Endothelial cell of umbilical vein (primary cell): ENCODE results near the gene CCDC34. TPM values are rescaled to one million over a fixed set of nuclear protein-coding genes. Genes with fewer than 3 reads are reported as not detected.

Source experiments
- BruUV-seq: library from RNA; stranded (reverse); fragments of 400-500 nt; replicated peaks from 2 replicates; lab custom pipeline; 2021; lab: Mats Ljungman, UMichigan
- CTCF ChIA-PET: fragments of 300-600, 350-600 bp; sonication (Branson Sonifier 250); formaldehyde crosslinking; loops from one replicate; lab custom pipeline; 2021; ENCODE audit warnings: antibody characterized with exemption, inconsistent platforms; lab: Charles Lee
- POLR2A ChIA-PET: fragments of 300-600, 350-600 bp; sonication (Branson Sonifier 250); formaldehyde crosslinking; loops from one replicate; lab custom pipeline; 2021; ENCODE audit warnings: antibody characterized with exemption, inconsistent platforms; lab: Charles Lee
- DNase-seq: peaks from one replicate; pipeline ENCODE4 v3.0.0-alpha.2; 2011; ENCODE audit warnings: low read depth, low spot score
- FAIRE-seq: peaks from 2 replicates; lab custom pipeline; 2011; peaks lifted over from hg19 to GRCh38; lab: Jason Lieb, UNC
- H2AFZ ChIP-seq: 2 replicates; pipeline ENCODE4 v1.6.0; 2012; ENCODE audit warnings: low read depth, low read length, control low read depth, inconsistent platforms
- H3K27ac ChIP-seq: 2 replicates; pipeline ENCODE4 v1.5.1; 2011; ENCODE audit warnings: low read depth, mild to moderate bottlenecking, control low read depth, low read length, moderate library complexity; ENCODE audit not compliant: insufficient read depth
- H3K27me3 ChIP-seq, 2 experiments: 2 replicates each; pipeline versions ENCODE4 v1.6.0 to v1.6.1; 2011; ENCODE audit warnings: low read length in 2 of 2, mixed read lengths in 1 of 2; ENCODE audit not compliant: control insufficient read depth in 2 of 2, insufficient read depth in 2 of 2
- H3K36me3 ChIP-seq, 2 experiments: 2 replicates in 1 of 2; 3 replicates in 1 of 2; pipeline ENCODE4 v1.5.1; 2011; ENCODE audit warnings: low read length in 2 of 2, mild to moderate bottlenecking in 1 of 2, moderate library complexity in 1 of 2; ENCODE audit not compliant: control insufficient read depth in 2 of 2, insufficient read depth in 2 of 2; ENCODE audit errors: extremely low read depth in 1 of 2
- H3K4me1 ChIP-seq: 3 replicates; pipeline ENCODE4 v1.5.1; 2011; ENCODE audit warnings: mild to moderate bottlenecking, low read length; ENCODE audit not compliant: control insufficient read depth, insufficient read depth; ENCODE audit errors: extremely low read depth
- H3K4me2 ChIP-seq: 2 replicates; pipeline ENCODE4 v1.6.1; 2011; ENCODE audit warnings: low read length, control low read depth, mixed read lengths; ENCODE audit not compliant: insufficient read depth
- H3K4me3 ChIP-seq, 3 experiments: fragments of 200-600 bp in 1 of 3; sonication (generic), shearing (Covaris generic) in 1 of 3; replicated peaks in 1 of 3; 2 replicates each; pipeline ENCODE4 v1.5.1; 2011 to 2016; ENCODE audit warnings: control low read depth in 3 of 3, low read length in 3 of 3, mild to moderate bottlenecking in 2 of 3, inconsistent platforms in 1 of 3, low read depth in 1 of 3, moderate library complexity in 1 of 3; ENCODE audit not compliant: insufficient read depth in 1 of 3
- H3K79me2 ChIP-seq: 2 replicates; pipeline ENCODE4 v1.6.0; 2012; ENCODE audit warnings: low read length, inconsistent platforms; ENCODE audit not compliant: control insufficient read depth, insufficient read depth
- H3K9ac ChIP-seq: replicated peaks from 2 replicates; pipeline ENCODE3; 2011; ENCODE audit warnings: low read length, control low read depth; ENCODE audit not compliant: insufficient read depth; ENCODE audit errors: extremely low read depth
- H3K9me1 ChIP-seq: replicated peaks from 3 replicates; pipeline ENCODE4 v1.6.0; 2011; ENCODE audit warnings: mild to moderate bottlenecking, low read length; ENCODE audit not compliant: control insufficient read depth, insufficient read depth; ENCODE audit errors: extremely low read depth
- H3K9me3 ChIP-seq: replicated peaks from 2 replicates; pipeline ENCODE4 v1.5.1; 2012; ENCODE audit warnings: low read length, inconsistent platforms; ENCODE audit not compliant: control insufficient read depth, insufficient read depth
- H4K20me1 ChIP-seq: replicated peaks from 2 replicates; pipeline ENCODE3; 2011; ENCODE audit warnings: mild to moderate bottlenecking, low read length; ENCODE audit not compliant: control insufficient read depth, insufficient read depth; ENCODE audit errors: extremely low read depth
- EZH2 ChIP-seq: IDR thresholded peaks from 2 replicates; pipeline ENCODE4 v1.6.1; 2012; ENCODE audit warnings: borderline replicate concordance, low read depth, mild to moderate bottlenecking, moderate library complexity, low read length, inconsistent platforms; ENCODE audit not compliant: severe bottlenecking
- FOS ChIP-seq: IDR thresholded peaks from 2 replicates; pipeline ENCODE4 v1.6.1; 2011; ENCODE audit warnings: mild to moderate bottlenecking, low read length, moderate library complexity, borderline replicate concordance; ENCODE audit not compliant: insufficient read depth
- GATA2 ChIP-seq: IDR thresholded peaks from 2 replicates; pipeline ENCODE4 v1.7.0; 2011; ENCODE audit warnings: low read depth, mild to moderate bottlenecking, moderate library complexity, mixed read lengths, low read length; ENCODE audit not compliant: insufficient read length, insufficient read depth
- JUN ChIP-seq: IDR thresholded peaks from 2 replicates; pipeline ENCODE4 v1.6.1; 2011; ENCODE audit warnings: borderline replicate concordance, low read depth; ENCODE audit not compliant: insufficient read length, insufficient read depth
- MAX ChIP-seq: IDR thresholded peaks from 2 replicates; pipeline ENCODE4 v1.6.1; 2011; ENCODE audit not compliant: insufficient read depth, insufficient read length
- MYC ChIP-seq: IDR thresholded peaks from one replicate; pipeline ENCODE4 v1.6.1; 2011; ENCODE audit warnings: mild to moderate bottlenecking, low read depth, low read length
- POLR2A ChIP-seq: IDR thresholded peaks from 2 replicates; pipeline ENCODE4 v1.6.1; 2012; ENCODE audit warnings: low read depth, mild to moderate bottlenecking, control low read depth, low read length
- POLR2AphosphoS5 ChIP-seq: IDR thresholded peaks from 2 replicates; pipeline ENCODE4 v1.6.1; 2012; ENCODE audit warnings: low read depth, mild to moderate bottlenecking, control low read depth, low read length, moderate library complexity; ENCODE audit not compliant: insufficient read depth
- dilution Hi-C: fragments of 300-500 bp; cut with MboI; formaldehyde crosslinking; loops from one replicate; pipeline ENCODE4 v1.15.0; 2019; ENCODE audit warnings: low sequenced_read_pairs; ENCODE audit not compliant: extremely low pct_ligation_motif_present
- intact Hi-C: fragments of 100-400 bp; cut with micrococcal nuclease; formaldehyde crosslinking; loops from one replicate; pipeline ENCODE4 v1.10.0; 2022
- polyA plus RNA-seq, 4 experiments: library from polyadenylated mRNA; depleted of rRNA in 3 of 4; stranded (reverse) in 3 of 4; unstranded in 1 of 4; fragments of >200 nt; gene quantifications; 2 replicates each; pipeline versions ENCODE4 v1.2.1 to v1.2.3, GENCODE V29; 2011 to 2012; ENCODE audit warnings: missing spikeins in 1 of 4
- total RNA-seq: library from RNA; stranded (reverse); gene quantifications from 2 replicates; pipeline ENCODE4 v1.2.3, GENCODE V29; 2021
- TF ChIP-seq, protein P1 (sequence below), 2 donors: IDR thresholded peaks; 1 replicate in 1 of 2; 2 replicates in 1 of 2; pipeline ENCODE4 v1.5.1; 2011; ENCODE audit warnings: low read length in 2 of 2, mild to moderate bottlenecking in 2 of 2, moderate library complexity in 2 of 2, control low read depth in 1 of 2, inconsistent platforms in 1 of 2, low read depth in 1 of 2; ENCODE audit not compliant: insufficient read depth in 1 of 2; ENCODE audit errors: extremely low read depth in 1 of 2

The CCDC34 gene
- total and polyA plus RNA-seq, 2 donors (not counting 3 experiments of a cell fraction or from before 2014, with no cell fraction given), result 2.3 to 11.4 TPM

DNA sequence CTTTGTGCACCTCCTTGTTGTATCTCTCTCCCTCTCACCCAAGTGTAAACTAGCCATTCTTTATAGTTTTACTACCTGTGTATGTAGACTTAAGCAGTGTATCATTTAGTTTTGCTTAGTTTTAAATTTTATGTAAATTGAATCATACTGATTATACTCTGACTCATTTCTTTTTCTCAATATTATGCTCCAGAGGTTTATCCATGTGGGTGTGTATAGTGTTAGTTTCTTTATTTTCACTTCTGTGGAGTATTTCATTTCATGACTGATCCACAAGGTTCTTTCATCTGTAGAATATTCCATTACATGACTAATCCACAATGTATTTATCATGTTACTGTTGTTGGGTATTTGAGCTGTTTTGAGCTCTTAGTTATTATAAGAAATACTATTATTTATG lies 62.0 kb downstream of the CCDC34 start:
- Histone ChIP-seq H3K9ac (no peak overlapping the region), H3K9me3 (no peaks in the 10 kb centered on the region), H3K4me3 (no peak overlapping the region), H3K27me3 (peaks cover 8 to 11% of the 10 kb centered on the region in 2 experiments), H3K27ac (no peak overlapping the region), H3K4me1 (no peaks in the 10 kb centered on the region), H3K4me2 (no peak overlapping the region), H2AFZ (no peak overlapping the region), H3K9me1 (peaks cover 2% of the 10 kb centered on the region), H3K36me3 (no peaks in the 10 kb centered on the region), H3K79me2 (no peaks in the 10 kb centered on the region), H4K20me1 (no peaks in the 10 kb centered on the region)
- no peak for FAIRE-seq
- no TSS peak for BruUV-seq
- no peak for DNase-seq
- dilution Hi-C loops (no loop called here), intact Hi-C loops (no loop called here)
- CTCF ChIA-PET, result interaction anchor here (0.6 to 1.7 kb wide), 2 partner anchors 117 to 185 kb away, joined by 3 to 4 read pairs; no protein-coding TSS in a partner anchor
- POLR2A ChIA-PET, result no interaction called here
- TF ChIP-seq POLR2A (no peak), POLR2AphosphoS5 (no peak)

- POLR2A ChIA-PET, result no interaction called here
- no peak overlapping the region for H2AFZ ChIP-seq
- peaks cover 20 to 24% of the 10 kb centered on the region in 2 experiments for H3K27me3 ChIP-seq
- FAIRE-seq (no peak), DNase-seq (no peak)
- H3K9ac ChIP-seq, result no peak overlapping the region
- no peaks in the 10 kb centered on the region for H3K79me2 ChIP-seq
- H3K4me3 ChIP-seq, result no peak overlapping the region
- no peak overlapping the region for H3K27ac ChIP-seq
- BruUV-seq, result no TSS peak
- H3K4me1 ChIP-seq, result no peaks in the 10 kb centered on the region
- peaks cover 2% of the 10 kb centered on the region for H3K9me1 ChIP-seq
- TF ChIP-seq FOS, result no peak
- TF ChIP-seq POLR2A, result no peak
- TF ChIP-seq MAX, result no peak
- no peak for TF ChIP-seq EZH2
- TF ChIP-seq POLR2AphosphoS5, result no peak
- no peak for TF ChIP-seq MYC
- TF ChIP-seq GATA2, result no peak
- TF ChIP-seq, protein P1, sequence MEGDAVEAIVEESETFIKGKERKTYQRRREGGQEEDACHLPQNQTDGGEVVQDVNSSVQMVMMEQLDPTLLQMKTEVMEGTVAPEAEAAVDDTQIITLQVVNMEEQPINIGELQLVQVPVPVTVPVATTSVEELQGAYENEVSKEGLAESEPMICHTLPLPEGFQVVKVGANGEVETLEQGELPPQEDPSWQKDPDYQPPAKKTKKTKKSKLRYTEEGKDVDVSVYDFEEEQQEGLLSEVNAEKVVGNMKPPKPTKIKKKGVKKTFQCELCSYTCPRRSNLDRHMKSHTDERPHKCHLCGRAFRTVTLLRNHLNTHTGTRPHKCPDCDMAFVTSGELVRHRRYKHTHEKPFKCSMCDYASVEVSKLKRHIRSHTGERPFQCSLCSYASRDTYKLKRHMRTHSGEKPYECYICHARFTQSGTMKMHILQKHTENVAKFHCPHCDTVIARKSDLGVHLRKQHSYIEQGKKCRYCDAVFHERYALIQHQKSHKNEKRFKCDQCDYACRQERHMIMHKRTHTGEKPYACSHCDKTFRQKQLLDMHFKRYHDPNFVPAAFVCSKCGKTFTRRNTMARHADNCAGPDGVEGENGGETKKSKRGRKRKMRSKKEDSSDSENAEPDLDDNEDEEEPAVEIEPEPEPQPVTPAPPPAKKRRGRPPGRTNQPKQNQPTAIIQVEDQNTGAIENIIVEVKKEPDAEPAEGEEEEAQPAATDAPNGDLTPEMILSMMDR (IDR thresholded peaks at IDR 0.05; ENCODE audit: extremely low read depth in 1 of 2, insufficient read depth in 1 of 2, low read depth in 1 of 2, low read length in 2 of 2), result no peak
- no peak for TF ChIP-seq JUN
- H4K20me1 ChIP-seq, result no peaks in the 10 kb centered on the region
- dilution Hi-C loops, result no loop called here
- H3K36me3 ChIP-seq, result no peaks in the 10 kb centered on the region
- intact Hi-C loops, result loop anchor here (2.0 to 5.0 kb wide), 2 partner anchors 95 to 189 kb away; no protein-coding TSS in a partner anchor
- CTCF ChIA-PET, result interaction anchor here (0.6 to 6.6 kb wide), 11 partner anchors 8 to 189 kb away, joined by 3 to 253 read pairs (median 35); partner anchors contain the start of gene LGR4
- no peaks in the 10 kb centered on the region for H3K9me3 ChIP-seq
- H3K4me2 ChIP-seq, result no peak overlapping the region
Measured at GRCh38 chr11:27297616-27298015, 65.4 kb downstream of the CCDC34 start.
